ENCODE measurements around the gene RPS6KC1. TPM values are rescaled to one million over a fixed set of nuclear protein-coding genes. Genes with fewer than 3 reads are reported as not detected.

RPS6KC1 gene
- total and polyA plus RNA-seq, 4 donors = 7.4 to 26.7 (median 17.3) TPM

GRCh38 chr1:213221209-213221608 is 170.2 kb downstream of the RPS6KC1 start:
- intact Hi-C loops (cut with DNase I) = no loop called here
- DNase-seq = no peak
- Histone ChIP-seq H3K9me3 (ENCODE audit: control insufficient read depth, low read length) (no peaks in the 10 kb centered on the region), H3K4me1 (ENCODE audit: control insufficient read depth in 1 of 2, insufficient read depth in 2 of 2, low read length in 2 of 2) (no peaks in the 10 kb centered on the region), H3K36me3 (ENCODE audit: control insufficient read depth in 1 of 2, insufficient read depth in 2 of 2, low read length in 1 of 2) (no peaks in the 10 kb centered on the region), H3K4me3 (ENCODE audit: low read length in 2 of 2) (no peak overlapping the region), H3K27me3 (ENCODE audit: control insufficient read depth in 1 of 2, insufficient read depth in 2 of 2, low read length in 1 of 2) (no peaks in the 10 kb centered on the region), H3K27ac (ENCODE audit: low read depth in 1 of 2, low read length in 2 of 2) (no peak overlapping the region)
- WGBS, 2 donors = 79 to 82% methylated on average over 4 of the region's 4 CpGs
- ATAC-seq (ENCODE audit: low FRiP score) = no peak

GRCh38 chr1:213227458-213227857 is 176.4 kb downstream of the RPS6KC1 start:
- WGBS, 2 donors = 81 to 85% methylated on average over 2 of the region's 2 CpGs

GRCh38 chr1:213231795-213232231 is 180.8 kb downstream of the RPS6KC1 start:
- no peak overlapping the region for H3K4me3 ChIP-seq (ENCODE audit: low read length in 2 of 2)
- WGBS, 2 donors = 54 to 62% methylated on average over 4 of the region's 4 CpGs
- peaks cover 0 to 1% of the 10 kb centered on the region in 2 donors for H3K36me3 ChIP-seq (ENCODE audit: control insufficient read depth in 1 of 2, insufficient read depth in 2 of 2, low read length in 1 of 2)
- no peaks in the 10 kb centered on the region for H3K27me3 ChIP-seq (ENCODE audit: control insufficient read depth in 1 of 2, insufficient read depth in 2 of 2, low read length in 1 of 2)
- DNase-seq = no peak
- intact Hi-C loops (cut with DNase I) = no loop called here
- no peaks in the 10 kb centered on the region for H3K9me3 ChIP-seq (ENCODE audit: control insufficient read depth, low read length)
- no peaks in the 10 kb centered on the region for H3K4me1 ChIP-seq (ENCODE audit: control insufficient read depth in 1 of 2, insufficient read depth in 2 of 2, low read length in 2 of 2)
- no peak overlapping the region for H3K27ac ChIP-seq (ENCODE audit: low read depth in 1 of 2, low read length in 2 of 2)
- no peak for ATAC-seq (ENCODE audit: low FRiP score)

More at GRCh38 chr1:213227458-213227857, 176.4 kb downstream of the RPS6KC1 start:
- no peaks in the 10 kb centered on the region for H3K9me3 ChIP-seq (ENCODE audit: control insufficient read depth, low read length)
- no peak overlapping the region for H3K4me3 ChIP-seq (ENCODE audit: low read length in 2 of 2)
- DNase-seq (no peak), ATAC-seq (ENCODE audit: low FRiP score) (no peak)
- no peak overlapping the region for H3K27ac ChIP-seq (ENCODE audit: low read depth in 1 of 2, low read length in 2 of 2)
- peaks cover 0 to 1% of the 10 kb centered on the region in 2 donors for H3K36me3 ChIP-seq (ENCODE audit: control insufficient read depth in 1 of 2, insufficient read depth in 2 of 2, low read length in 1 of 2)
- H3K27me3 ChIP-seq (ENCODE audit: control insufficient read depth in 1 of 2, insufficient read depth in 2 of 2, low read length in 1 of 2) = no peaks in the 10 kb centered on the region
- no peaks in the 10 kb centered on the region for H3K4me1 ChIP-seq (ENCODE audit: control insufficient read depth in 1 of 2, insufficient read depth in 2 of 2, low read length in 2 of 2)
- intact Hi-C loops (cut with DNase I) = no loop called here

GRCh38 chr1:213242883-213243282 is 191.8 kb downstream of the RPS6KC1 start:
- ATAC-seq (ENCODE audit: low FRiP score) (no peak), DNase-seq (no peak)
- intact Hi-C loops (cut with DNase I) = no loop called here
- H3K4me1 ChIP-seq (ENCODE audit: control insufficient read depth in 1 of 2, insufficient read depth in 2 of 2, low read length in 2 of 2) = no peaks in the 10 kb centered on the region
- no peak overlapping the region for H3K27ac ChIP-seq (ENCODE audit: low read depth in 1 of 2, low read length in 2 of 2)
- no peaks in the 10 kb centered on the region for H3K9me3 ChIP-seq (ENCODE audit: control insufficient read depth, low read length)
- no peaks in the 10 kb centered on the region for H3K27me3 ChIP-seq (ENCODE audit: control insufficient read depth in 1 of 2, insufficient read depth in 2 of 2, low read length in 1 of 2)
- no peak overlapping the region for H3K4me3 ChIP-seq (ENCODE audit: low read length in 2 of 2)
- WGBS, 2 donors = 84 to 89% methylated on average over 1 of the region's 1 CpG
- peaks cover 2 to 3% of the 10 kb centered on the region in 2 donors for H3K36me3 ChIP-seq (ENCODE audit: control insufficient read depth in 1 of 2, insufficient read depth in 2 of 2, low read length in 1 of 2)

GRCh38 chr1:213244664-213245091 is 193.6 kb downstream of the RPS6KC1 start:
- Histone ChIP-seq H3K27me3 (ENCODE audit: control insufficient read depth in 1 of 2, insufficient read depth in 2 of 2, low read length in 1 of 2) (no peaks in the 10 kb centered on the region), H3K9me3 (ENCODE audit: control insufficient read depth, low read length) (no peaks in the 10 kb centered on the region), H3K27ac (ENCODE audit: low read depth in 1 of 2, low read length in 2 of 2) (no peak overlapping the region), H3K4me1 (ENCODE audit: control insufficient read depth in 1 of 2, insufficient read depth in 2 of 2, low read length in 2 of 2) (no peaks in the 10 kb centered on the region), H3K4me3 (ENCODE audit: low read length in 2 of 2) (no peak overlapping the region), H3K36me3 (ENCODE audit: control insufficient read depth in 1 of 2, insufficient read depth in 2 of 2, low read length in 1 of 2) (peaks cover 2 to 3% of the 10 kb centered on the region in 2 donors)
- DNase-seq (no peak), ATAC-seq (ENCODE audit: low FRiP score) (no peak)
- intact Hi-C loops (cut with DNase I) = loop anchor here (5.0 kb wide), 2 partner anchors 122 to 878 kb away; no protein-coding TSS in a partner anchor
- 44 to 45% methylated on average over 3 of the region's 3 CpGs for WGBS, 2 donors

GRCh38 chr1:213245260-213245910 is 194.3 kb downstream of the RPS6KC1 start:
- H3K27me3 ChIP-seq (ENCODE audit: control insufficient read depth in 1 of 2, insufficient read depth in 2 of 2, low read length in 1 of 2) = no peaks in the 10 kb centered on the region
- intact Hi-C loops (cut with DNase I) = loop anchor here (5.0 kb wide), 2 partner anchors 123 to 877 kb away; no protein-coding TSS in a partner anchor
- no peak overlapping the region for H3K4me3 ChIP-seq (ENCODE audit: low read length in 2 of 2)

GRCh38 chr1:213247038-213247437 is 196.0 kb downstream of the RPS6KC1 start:
- no peak overlapping the region for H3K4me3 ChIP-seq (ENCODE audit: low read length in 2 of 2)
- H3K9me3 ChIP-seq (ENCODE audit: control insufficient read depth, low read length) = no peaks in the 10 kb centered on the region
- H3K4me1 ChIP-seq (ENCODE audit: control insufficient read depth in 1 of 2, insufficient read depth in 2 of 2, low read length in 2 of 2) = no peaks in the 10 kb centered on the region
- H3K36me3 ChIP-seq (ENCODE audit: control insufficient read depth in 1 of 2, insufficient read depth in 2 of 2, low read length in 1 of 2) = no peaks in the 10 kb centered on the region
- no peak for DNase-seq
- no peaks in the 10 kb centered on the region for H3K27me3 ChIP-seq (ENCODE audit: control insufficient read depth in 1 of 2, insufficient read depth in 2 of 2, low read length in 1 of 2)
- no peak overlapping the region for H3K27ac ChIP-seq (ENCODE audit: low read depth in 1 of 2, low read length in 2 of 2)
- 83 to 89% methylated on average over 2 of the region's 2 CpGs for WGBS, 2 donors
- no peak for ATAC-seq (ENCODE audit: low FRiP score)
- intact Hi-C loops (cut with DNase I) = loop anchor here (5.0 kb wide), 2 partner anchors 125 to 875 kb away; no protein-coding TSS in a partner anchor

More at GRCh38 chr1:213245260-213245910, 194.3 kb downstream of the RPS6KC1 start:
- DNase-seq = no peak
- no peaks in the 10 kb centered on the region for H3K4me1 ChIP-seq (ENCODE audit: control insufficient read depth in 1 of 2, insufficient read depth in 2 of 2, low read length in 2 of 2)
- no peaks in the 10 kb centered on the region for H3K9me3 ChIP-seq (ENCODE audit: control insufficient read depth, low read length)
- H3K36me3 ChIP-seq (ENCODE audit: control insufficient read depth in 1 of 2, insufficient read depth in 2 of 2, low read length in 1 of 2) = peaks cover 2 to 3% of the 10 kb centered on the region in 2 donors
- no peak for ATAC-seq (ENCODE audit: low FRiP score)
- H3K27ac ChIP-seq (ENCODE audit: low read depth in 1 of 2, low read length in 2 of 2) = no peak overlapping the region

GRCh38 chr1:213249395-213249794 is 198.4 kb downstream of the RPS6KC1 start:
- no peak overlapping the region for H3K4me3 ChIP-seq (ENCODE audit: low read length in 2 of 2)
- intact Hi-C loops (cut with DNase I) = loop anchor here (5.0 kb wide), 2 partner anchors 127 to 873 kb away; no protein-coding TSS in a partner anchor
- H3K27me3 ChIP-seq (ENCODE audit: control insufficient read depth in 1 of 2, insufficient read depth in 2 of 2, low read length in 1 of 2) = no peaks in the 10 kb centered on the region
- no peaks in the 10 kb centered on the region for H3K4me1 ChIP-seq (ENCODE audit: control insufficient read depth in 1 of 2, insufficient read depth in 2 of 2, low read length in 2 of 2)
- H3K27ac ChIP-seq (ENCODE audit: low read depth in 1 of 2, low read length in 2 of 2) = no peak overlapping the region
- ATAC-seq (ENCODE audit: low FRiP score) (no peak), DNase-seq (no peak)
- WGBS, 2 donors = 96 to 97% methylated on average over 6 of the region's 6 CpGs
- H3K9me3 ChIP-seq (ENCODE audit: control insufficient read depth, low read length) = no peaks in the 10 kb centered on the region
- H3K36me3 ChIP-seq (ENCODE audit: control insufficient read depth in 1 of 2, insufficient read depth in 2 of 2, low read length in 1 of 2) = no peaks in the 10 kb centered on the region

GRCh38 chr1:213250041-213250440 is 199.0 kb downstream of the RPS6KC1 start:
- no peak for ATAC-seq (ENCODE audit: low FRiP score)
- 96 to 97% methylated on average over 6 of the region's 6 CpGs for WGBS, 2 donors
- no peaks in the 10 kb centered on the region for H3K9me3 ChIP-seq (ENCODE audit: control insufficient read depth, low read length)

More at GRCh38 chr1:213250041-213250440, 199.0 kb downstream of the RPS6KC1 start:
- H3K36me3 ChIP-seq (ENCODE audit: control insufficient read depth in 1 of 2, insufficient read depth in 2 of 2, low read length in 1 of 2) = no peaks in the 10 kb centered on the region
- H3K4me3 ChIP-seq (ENCODE audit: low read length in 2 of 2) = no peak overlapping the region
- no peak for DNase-seq
- H3K27ac ChIP-seq (ENCODE audit: low read depth in 1 of 2, low read length in 2 of 2) = no peak overlapping the region
- intact Hi-C loops (cut with DNase I) = no loop called here
- H3K27me3 ChIP-seq (ENCODE audit: control insufficient read depth in 1 of 2, insufficient read depth in 2 of 2, low read length in 1 of 2) = no peaks in the 10 kb centered on the region
- H3K4me1 ChIP-seq (ENCODE audit: control insufficient read depth in 1 of 2, insufficient read depth in 2 of 2, low read length in 2 of 2) = no peaks in the 10 kb centered on the region

Measured in aorta (tissue), 5 donors.